ENCODE data around the gene FAIM2. TPM values are rescaled to one million over a fixed set of nuclear protein-coding genes. Genes with fewer than 3 reads are reported as not detected.

FAIM2 gene
- total and polyA plus RNA-seq, 9 of the 15 experiments (the other 6 are each of a cell fraction or from before 2014, with no cell fraction given), result 0.01 to 0.10 TPM; not detected in 7

GRCh38 chr12:49868952-49869815, 34.5 kb downstream of the FAIM2 start (continued):
- peak; percentile 100 for TF ChIP-seq NFIC (IDR thresholded peaks at IDR 0.05)
- peak; percentile 96 for TF ChIP-seq RNF2 (IDR thresholded peaks at IDR 0.05)
- peak; percentile 83; the same call in 1 of the 2 replicates for TF ChIP-seq HOMEZ (CRISPR knock-in tag; IDR thresholded peaks at IDR 0.05)
- TF ChIP-seq ZNF707 (CRISPR knock-in tag; conservative IDR thresholded peaks at IDR 0.05), result no peak
- peak; percentile 30; the same call in 1 of the 2 replicates for TF ChIP-seq KLF6 (CRISPR knock-in tag; IDR thresholded peaks at IDR 0.05; ENCODE audit: borderline replicate concordance)
- peak; percentile 97 for TF ChIP-seq HES1 (IDR thresholded peaks at IDR 0.05; ENCODE audit: low read depth)
- TF ChIP-seq SP2 (IDR thresholded peaks at IDR 0.05; ENCODE audit: extremely low read depth, low read depth, low read length, poor library complexity, severe bottlenecking), result peak; percentile 21
- peak; percentile 96 for TF ChIP-seq TCF3 (CRISPR knock-in tag; IDR thresholded peaks at IDR 0.05)
- no peak for TF ChIP-seq ETS2 (tag; IDR thresholded peaks at IDR 0.05; ENCODE audit: borderline replicate concordance, poor library complexity, severe bottlenecking)
- peak; percentile 74 for TF ChIP-seq EP400 (IDR thresholded peaks at IDR 0.05)
- TF ChIP-seq NUFIP1 (IDR thresholded peaks at IDR 0.05; ENCODE audit: partially characterized antibody), result peak; percentile 78
- peak in 1 of 2 experiments; percentile 96; a peak in 2 of 4 replicates for TF ChIP-seq ZNF639 (CRISPR knock-in tag; conservative IDR thresholded peaks at IDR 0.05 in 1 of 2, IDR thresholded peaks at IDR 0.05 in 1 of 2)
- TF ChIP-seq STAT6 (CRISPR knock-in tag; IDR thresholded peaks at IDR 0.05), result 0 out of 2 replicates have a peak, but pooled peaks have one; percentile 66
- TF ChIP-seq ZNF384 (IDR thresholded peaks at IDR 0.05; ENCODE audit: low read depth, low read length), result 0 out of 2 replicates have a peak, but pooled peaks have one; percentile 5
- TF ChIP-seq, protein P1, sequence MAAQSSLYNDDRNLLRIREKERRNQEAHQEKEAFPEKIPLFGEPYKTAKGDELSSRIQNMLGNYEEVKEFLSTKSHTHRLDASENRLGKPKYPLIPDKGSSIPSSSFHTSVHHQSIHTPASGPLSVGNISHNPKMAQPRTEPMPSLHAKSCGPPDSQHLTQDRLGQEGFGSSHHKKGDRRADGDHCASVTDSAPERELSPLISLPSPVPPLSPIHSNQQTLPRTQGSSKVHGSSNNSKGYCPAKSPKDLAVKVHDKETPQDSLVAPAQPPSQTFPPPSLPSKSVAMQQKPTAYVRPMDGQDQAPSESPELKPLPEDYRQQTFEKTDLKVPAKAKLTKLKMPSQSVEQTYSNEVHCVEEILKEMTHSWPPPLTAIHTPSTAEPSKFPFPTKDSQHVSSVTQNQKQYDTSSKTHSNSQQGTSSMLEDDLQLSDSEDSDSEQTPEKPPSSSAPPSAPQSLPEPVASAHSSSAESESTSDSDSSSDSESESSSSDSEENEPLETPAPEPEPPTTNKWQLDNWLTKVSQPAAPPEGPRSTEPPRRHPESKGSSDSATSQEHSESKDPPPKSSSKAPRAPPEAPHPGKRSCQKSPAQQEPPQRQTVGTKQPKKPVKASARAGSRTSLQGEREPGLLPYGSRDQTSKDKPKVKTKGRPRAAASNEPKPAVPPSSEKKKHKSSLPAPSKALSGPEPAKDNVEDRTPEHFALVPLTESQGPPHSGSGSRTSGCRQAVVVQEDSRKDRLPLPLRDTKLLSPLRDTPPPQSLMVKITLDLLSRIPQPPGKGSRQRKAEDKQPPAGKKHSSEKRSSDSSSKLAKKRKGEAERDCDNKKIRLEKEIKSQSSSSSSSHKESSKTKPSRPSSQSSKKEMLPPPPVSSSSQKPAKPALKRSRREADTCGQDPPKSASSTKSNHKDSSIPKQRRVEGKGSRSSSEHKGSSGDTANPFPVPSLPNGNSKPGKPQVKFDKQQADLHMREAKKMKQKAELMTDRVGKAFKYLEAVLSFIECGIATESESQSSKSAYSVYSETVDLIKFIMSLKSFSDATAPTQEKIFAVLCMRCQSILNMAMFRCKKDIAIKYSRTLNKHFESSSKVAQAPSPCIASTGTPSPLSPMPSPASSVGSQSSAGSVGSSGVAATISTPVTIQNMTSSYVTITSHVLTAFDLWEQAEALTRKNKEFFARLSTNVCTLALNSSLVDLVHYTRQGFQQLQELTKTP (IDR thresholded peaks at IDR 0.05; ENCODE audit: low read depth in 1 of 2, partially characterized antibody in 2 of 2), result peak in 1 of 2 experiments; percentile 89
